Natural killer cell treated with Interleukin-12 subunit alpha and Interleukin-12 subunit beta and Interleukin-15 and Interleukin-18, amount 100 ng/mL, for 72 hours (primary cell): ENCODE results near the gene CIDEB. TPM values are rescaled to one million over a fixed set of nuclear protein-coding genes. Genes with fewer than 3 reads are reported as not detected.

Experiments used
- ATAC-seq, 2 donors: fragments of 150-1000 bp; cut with Tn5 transposase in 1 of 2; sonication (Bioruptor Pico), chemical (Tn5 transposase) in 1 of 2; 2 replicates each; pipeline ENCODE4 v1.10.0; 2021
- DNase-seq: peaks from one replicate; pipeline ENCODE4 v3.0.0; 2022; ENCODE audit warnings: low spot score
- H3K27ac Mint-ChIP-seq, 2 donors: 1 replicate in 1 of 2; 2 replicates in 1 of 2; pipeline ENCODE4 v1.8.0; 2022; ENCODE audit warnings: mixed read lengths in 2 of 2, mild to moderate bottlenecking in 1 of 2, moderate library complexity in 1 of 2
- H3K27me3 Mint-ChIP-seq, 2 donors: 1 replicate in 1 of 2; 2 replicates in 1 of 2; pipeline ENCODE4 v1.8.0; 2022; ENCODE audit warnings: mixed read lengths in 2 of 2
- H3K36me3 Mint-ChIP-seq: one replicate; pipeline ENCODE4 v1.8.0; 2022; ENCODE audit warnings: mixed read lengths
- H3K4me1 Mint-ChIP-seq, 2 donors: 1 replicate in 1 of 2; 2 replicates in 1 of 2; pipeline ENCODE4 v1.8.0; 2022; ENCODE audit warnings: low read depth in 2 of 2, mixed read lengths in 2 of 2, mild to moderate bottlenecking in 1 of 2
- H3K4me3 Mint-ChIP-seq: one replicate; pipeline ENCODE4 v1.8.0; 2022; ENCODE audit warnings: mixed read lengths
- H3K9me3 Mint-ChIP-seq: 2 replicates; pipeline ENCODE4 v1.8.0; 2022; ENCODE audit warnings: mixed read lengths
- total RNA-seq, 2 donors: library from RNA; stranded (reverse); gene quantifications; one replicate each; pipeline ENCODE4 v1.2.3, GENCODE V29; 2022

Gene CIDEB
- total RNA-seq, 2 donors from 2014 or later, result 6.8 to 20.2 TPM

GRCh38 chr14:24261256-24261968, 46.4 kb downstream of the CIDEB start:
- no peaks in the 10 kb centered on the region for H3K27me3 Mint-ChIP-seq
- no peak overlapping the region for H3K27ac Mint-ChIP-seq
- H3K9me3 Mint-ChIP-seq, result no peaks in the 10 kb centered on the region
- DNase-seq, result no peak
- H3K4me3 Mint-ChIP-seq, result no peak overlapping the region
- H3K4me1 Mint-ChIP-seq, result peaks cover 0 to under 1% of the 10 kb centered on the region in 2 donors
- no peak for ATAC-seq
- no peaks in the 10 kb centered on the region for H3K36me3 Mint-ChIP-seq

DNA sequence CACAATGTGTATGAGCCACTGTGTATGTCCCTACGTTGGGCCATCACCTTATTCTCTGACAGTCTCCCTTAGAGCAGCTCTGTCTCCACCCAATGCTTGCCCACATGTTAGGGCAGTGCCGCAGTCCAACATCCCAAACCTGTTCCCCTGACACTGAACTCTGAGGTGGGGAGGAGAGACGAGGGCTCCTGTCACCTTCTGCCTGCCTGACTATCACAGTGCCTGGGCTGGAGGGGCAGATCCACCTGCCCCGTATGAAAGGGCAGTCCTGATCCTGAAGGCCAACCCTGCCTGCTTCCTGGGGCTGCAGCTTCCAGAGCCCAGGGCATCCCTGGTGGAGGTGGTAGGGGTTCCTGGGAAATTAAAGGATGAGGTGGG, 47.0 kb downstream of the CIDEB start:
- H3K4me3 Mint-ChIP-seq, result no peak overlapping the region
- no peaks in the 10 kb centered on the region for H3K36me3 Mint-ChIP-seq
- H3K9me3 Mint-ChIP-seq, result no peaks in the 10 kb centered on the region
- no peak overlapping the region for H3K27ac Mint-ChIP-seq
- DNase-seq (no peak), ATAC-seq (no peak)
- no peaks in the 10 kb centered on the region for H3K27me3 Mint-ChIP-seq
- H3K4me1 Mint-ChIP-seq, result no peaks in the 10 kb centered on the region

DNA sequence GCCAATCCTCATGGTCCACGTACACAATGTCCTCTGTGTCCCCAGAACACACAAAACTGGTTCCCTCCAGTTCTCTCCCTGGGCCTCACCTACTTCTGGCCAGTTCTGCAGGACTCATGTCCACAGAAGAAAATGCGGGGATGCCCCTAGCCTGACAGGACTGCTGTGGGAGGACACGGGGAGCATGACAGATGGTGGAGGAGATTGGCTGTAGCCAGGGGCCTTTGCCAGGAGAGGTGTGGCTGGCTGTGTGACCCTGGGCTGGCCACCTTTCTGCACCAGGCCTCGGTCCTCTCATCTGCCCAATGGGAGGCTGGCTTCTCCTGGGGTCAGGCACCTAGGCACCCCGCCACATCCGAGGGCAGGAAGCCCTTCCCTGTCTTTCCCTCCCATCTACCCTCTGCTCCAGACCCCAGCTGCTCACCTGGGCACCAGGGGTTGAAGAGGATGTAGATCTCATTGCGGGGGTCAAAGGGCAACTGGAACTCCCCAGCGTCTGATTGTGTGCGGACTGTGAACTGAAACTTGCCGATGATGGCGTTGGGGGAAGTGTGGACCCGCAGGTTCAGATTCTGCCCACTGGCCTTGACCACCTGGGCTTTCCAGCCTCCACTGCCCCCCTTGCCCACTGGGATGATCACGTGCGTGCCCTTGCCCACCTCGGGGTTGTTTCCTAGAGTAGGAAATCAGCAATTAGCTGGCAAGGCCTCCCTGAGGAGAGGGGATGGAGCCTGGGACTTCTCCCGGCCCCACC, 47.6 kb downstream of the CIDEB start:
- no peaks in the 10 kb centered on the region for H3K4me1 Mint-ChIP-seq
- H3K36me3 Mint-ChIP-seq, result no peaks in the 10 kb centered on the region
- no peak overlapping the region for H3K4me3 Mint-ChIP-seq
- no peak overlapping the region for H3K27ac Mint-ChIP-seq
- no peaks in the 10 kb centered on the region for H3K9me3 Mint-ChIP-seq
- DNase-seq (no peak), ATAC-seq (no peak)
- H3K27me3 Mint-ChIP-seq, result no peaks in the 10 kb centered on the region

- ATAC-seq, result no peak
- Mint-ChIP-seq H3K4me3 (no peak overlapping the region), H3K27me3 (no peaks in the 10 kb centered on the region), H3K9me3 (no peaks in the 10 kb centered on the region), H3K4me1 (no peaks in the 10 kb centered on the region), H3K27ac (no peak overlapping the region), H3K36me3 (no peaks in the 10 kb centered on the region)
- DNase-seq, result no peak
These were observed 48.3 kb downstream of the CIDEB start for GRCh38 chr14:24259282-24260025.

DNA sequence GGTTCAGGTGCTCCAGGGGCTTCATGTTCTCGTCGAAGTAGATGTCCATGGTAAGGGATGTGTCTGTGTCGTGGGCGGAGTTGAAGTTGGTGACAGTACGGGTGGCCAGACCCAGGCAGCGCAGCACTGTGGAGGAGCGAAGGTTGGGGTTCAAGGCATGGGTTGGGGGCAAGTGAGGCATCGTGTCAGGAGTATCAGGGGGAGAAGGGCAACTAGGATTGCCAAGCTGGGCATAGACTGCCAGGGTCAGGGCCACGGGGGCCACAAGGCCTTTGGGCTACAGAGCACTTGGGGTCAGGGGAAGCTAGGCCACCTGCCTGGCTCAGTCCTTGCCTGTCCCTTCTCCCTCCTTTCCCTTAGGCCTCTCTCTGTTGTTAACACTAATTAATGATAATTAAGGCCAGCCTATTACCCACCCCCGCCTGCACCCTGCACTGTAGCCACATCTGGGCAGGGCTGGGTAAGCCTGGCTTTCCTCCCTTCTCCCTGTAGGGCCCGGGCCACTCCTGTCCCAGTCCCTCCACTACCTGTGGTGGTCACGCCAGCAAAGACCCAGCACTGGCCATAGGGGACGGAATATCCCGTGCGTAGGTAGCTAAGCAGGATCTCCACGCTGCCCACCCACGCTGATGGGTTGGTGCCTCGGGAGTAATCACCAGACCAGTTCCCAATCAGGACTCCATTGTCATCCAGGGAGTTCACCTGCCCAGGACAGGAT, 49.1 kb downstream of the CIDEB start:
- no peaks in the 10 kb centered on the region for H3K9me3 Mint-ChIP-seq
- H3K27me3 Mint-ChIP-seq, result no peaks in the 10 kb centered on the region
- no peak for DNase-seq
- no peak overlapping the region for H3K27ac Mint-ChIP-seq
- no peak for ATAC-seq
- no peaks in the 10 kb centered on the region for H3K4me1 Mint-ChIP-seq
- no peak overlapping the region for H3K4me3 Mint-ChIP-seq
- no peaks in the 10 kb centered on the region for H3K36me3 Mint-ChIP-seq

DNA sequence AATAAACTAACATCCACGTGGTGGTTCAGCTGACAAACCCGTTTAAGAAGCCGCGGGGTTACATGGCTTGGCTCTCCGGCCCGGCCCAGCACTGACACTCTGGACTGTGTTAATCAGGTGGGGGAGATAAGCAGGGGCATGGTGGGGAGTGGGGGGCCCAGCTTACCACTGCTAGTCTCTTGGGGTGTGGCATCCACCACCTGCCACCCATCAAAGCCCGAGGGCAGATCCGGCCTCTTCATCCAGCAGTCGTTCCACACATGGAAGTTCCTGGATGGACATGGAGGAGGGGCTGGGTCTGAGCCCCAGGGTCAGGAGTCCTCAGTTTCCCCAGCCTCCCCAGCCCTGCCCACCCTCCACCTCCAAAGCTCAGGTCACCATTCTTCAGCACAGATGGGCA, 49.7 kb downstream of the CIDEB start:
- Mint-ChIP-seq H3K27ac (no peak overlapping the region), H3K9me3 (no peaks in the 10 kb centered on the region), H3K36me3 (no peaks in the 10 kb centered on the region), H3K27me3 (no peaks in the 10 kb centered on the region), H3K4me1 (no peaks in the 10 kb centered on the region), H3K4me3 (no peak overlapping the region)
- no peak for DNase-seq
- ATAC-seq, result no peak

DNA sequence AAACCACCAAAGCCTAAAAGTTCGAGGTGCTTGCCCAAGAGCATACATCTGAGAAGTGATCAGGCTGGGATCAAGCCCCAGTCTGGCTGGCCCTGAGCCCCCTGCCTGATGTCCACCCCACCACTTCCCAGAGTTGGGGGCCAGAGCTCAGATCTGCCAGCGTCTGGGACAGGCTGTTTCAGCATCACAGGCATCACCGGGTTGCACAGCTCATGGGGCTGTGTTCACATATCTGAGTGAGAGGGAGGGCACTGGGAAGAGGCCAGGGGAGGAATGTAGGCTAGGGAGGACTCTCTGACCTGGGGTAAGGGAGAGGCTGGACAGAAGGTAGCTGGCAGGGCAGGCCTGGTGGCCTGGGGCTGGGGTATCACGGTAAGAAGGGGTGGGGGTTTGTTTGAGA, 50.8 kb downstream of the CIDEB start:
- ATAC-seq (no peak), DNase-seq (no peak)
- no peaks in the 10 kb centered on the region for H3K9me3 Mint-ChIP-seq
- H3K27me3 Mint-ChIP-seq, result no peaks in the 10 kb centered on the region
- H3K4me3 Mint-ChIP-seq, result no peak overlapping the region
- H3K4me1 Mint-ChIP-seq, result no peaks in the 10 kb centered on the region
- no peaks in the 10 kb centered on the region for H3K36me3 Mint-ChIP-seq
- no peak overlapping the region for H3K27ac Mint-ChIP-seq

DNA sequence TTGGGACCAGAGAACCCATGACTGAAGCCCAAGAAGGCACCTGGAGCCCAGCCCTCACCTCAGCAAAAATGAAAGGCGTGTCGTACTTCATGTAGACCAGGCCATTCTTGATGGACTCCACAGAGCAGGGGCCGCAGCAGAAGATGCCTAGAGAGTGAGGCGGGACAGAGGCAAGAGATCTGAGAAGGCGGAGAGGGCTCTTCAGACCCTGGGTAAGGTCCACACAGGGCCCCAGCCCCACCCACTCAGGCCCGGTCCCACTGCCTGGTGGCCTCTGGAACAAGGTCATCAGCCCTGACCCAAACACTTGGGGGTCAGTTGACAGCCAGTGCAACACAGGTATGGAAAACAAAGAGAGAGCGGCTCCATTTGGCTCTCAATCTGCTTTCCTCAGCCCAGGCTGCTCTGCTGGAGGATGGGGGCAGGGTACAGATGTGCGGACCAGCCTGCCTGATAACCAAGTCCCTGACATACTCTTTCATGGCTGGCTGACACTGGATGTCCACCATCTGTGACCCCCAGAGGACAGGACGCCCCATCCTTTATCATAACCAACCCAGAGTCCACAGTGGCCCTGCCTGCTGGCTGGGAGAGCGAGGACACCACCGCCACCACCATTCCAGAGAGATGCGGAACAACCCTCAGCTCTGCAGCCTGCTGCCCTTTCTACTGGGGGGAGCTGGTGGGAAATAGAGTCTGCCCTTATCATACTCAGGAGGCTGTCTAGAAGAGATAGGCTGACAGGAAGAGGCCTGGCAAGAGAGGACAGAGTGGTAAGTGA, 51.7 kb downstream of the CIDEB start:
- Mint-ChIP-seq H3K9me3 (no peaks in the 10 kb centered on the region), H3K27me3 (no peaks in the 10 kb centered on the region), H3K27ac (no peak overlapping the region), H3K36me3 (no peaks in the 10 kb centered on the region), H3K4me1 (no peaks in the 10 kb centered on the region), H3K4me3 (no peak overlapping the region)
- ATAC-seq (no peak), DNase-seq (peak; percentile 53)

GRCh38 chr14:24255438-24255837, 52.3 kb downstream of the CIDEB start:
- Mint-ChIP-seq H3K36me3 (no peaks in the 10 kb centered on the region), H3K27ac (no peak overlapping the region), H3K4me3 (no peak overlapping the region), H3K9me3 (no peaks in the 10 kb centered on the region), H3K4me1 (no peaks in the 10 kb centered on the region), H3K27me3 (no peaks in the 10 kb centered on the region)
- DNase-seq, result no peak
- ATAC-seq, result no peak

Other genes starting within 250 kb of the CIDEB start
- not detected for gene CPNE6, start 236.4 kb downstream of the CIDEB start, total RNA-seq
- 10 to 100 TPM; 30.4 to 68.3 TPM for gene PCK2, start 213.7 kb downstream of the CIDEB start, total RNA-seq
- gene DCAF11, start 193.2 kb downstream of the CIDEB start, total RNA-seq, result 10 to 100 TPM; 87.4 to 96.1 TPM
- 1 to 10 TPM; 1.8 to 2.2 TPM for gene NRL, start 193.0 kb downstream of the CIDEB start, total RNA-seq
- gene FITM1, start 177.3 kb downstream of the CIDEB start, total RNA-seq, result 1 to 10 TPM in 1 of 2 donors, under 1 TPM in 1; 0.67 to 1.8 TPM
- gene PSME1, start 171.8 kb downstream of the CIDEB start, total RNA-seq, result 100 to 1,000 TPM; 237 to 406 TPM
- 10 to 100 TPM; 28.7 to 37.5 TPM for gene EMC9, start 166.4 kb downstream of the CIDEB start, total RNA-seq
- gene PSME2, start 161.4 kb downstream of the CIDEB start, total RNA-seq, result 100 to 1,000 TPM; 600 to 673 TPM
- gene RNF31, start 160.5 kb downstream of the CIDEB start, total RNA-seq, result 100 to 1,000 TPM; 115 to 170 TPM
- gene IRF9, start 146.7 kb downstream of the CIDEB start, total RNA-seq, result 100 to 1,000 TPM; 135 to 227 TPM
- gene REC8, start 135.9 kb downstream of the CIDEB start, total RNA-seq, result 10 to 100 TPM; 52.1 to 85.9 TPM
- gene IPO4, start 119.2 kb downstream of the CIDEB start, total RNA-seq, result 100 to 1,000 TPM in 1 of 2 donors, 10 to 100 TPM in 1; 52.8 to 145 TPM
- gene TM9SF1, start 112.5 kb downstream of the CIDEB start, total RNA-seq, result 10 to 100 TPM; 27.6 to 30.2 TPM
- under 1 TPM in 1 of 2 donors, not detected in 1; 0.95 TPM for gene TSSK4, start 102.3 kb downstream of the CIDEB start, total RNA-seq
- 10 to 100 TPM; 66.2 to 95.0 TPM for gene CHMP4A, start 94.5 kb downstream of the CIDEB start, total RNA-seq
- gene MDP1, start 91.9 kb downstream of the CIDEB start, total RNA-seq, result 10 to 100 TPM in 1 of 2 donors, 1 to 10 TPM in 1; 9.1 to 11.3 TPM
- 100 to 1,000 TPM; 196 to 199 TPM for gene NEDD8, start 75.6 kb downstream of the CIDEB start, total RNA-seq
- 10 to 100 TPM; 40.5 to 54.5 TPM for gene GMPR2, start 75.0 kb downstream of the CIDEB start, total RNA-seq
- gene TINF2, start 65.4 kb downstream of the CIDEB start, total RNA-seq, result 100 to 1,000 TPM in 1 of 2 donors, 10 to 100 TPM in 1; 77.7 to 103 TPM
- 1 to 10 TPM; 2.5 to 8.7 TPM for gene TGM1, start 44.8 kb downstream of the CIDEB start, total RNA-seq
- 10 to 100 TPM; 37.6 to 47.5 TPM for gene RABGGTA, start 36.4 kb downstream of the CIDEB start, total RNA-seq
- gene DHRS1, start 8.2 kb downstream of the CIDEB start, total RNA-seq, result 10 to 100 TPM; 15.6 to 17.4 TPM
- 10 to 100 TPM; 38.5 to 59.0 TPM for gene NOP9, start 8.1 kb downstream of the CIDEB start, total RNA-seq
- gene LTB4R2, start 2.2 kb upstream of the CIDEB start, total RNA-seq, result 10 to 100 TPM; 13.7 to 27.1 TPM
- 10 to 100 TPM; 13.2 to 37.3 TPM for gene LTB4R, start 3.5 kb upstream of the CIDEB start, total RNA-seq
- 1 to 10 TPM; 1.0 to 1.9 TPM for gene ADCY4, start 27.1 kb upstream of the CIDEB start, total RNA-seq
- 10 to 100 TPM; 12.5 to 15.5 TPM for gene RIPK3, start 32.0 kb upstream of the CIDEB start, total RNA-seq
- gene NFATC4, start 60.2 kb upstream of the CIDEB start, total RNA-seq, result not detected
- under 1 TPM in 1 of 2 donors, not detected in 1; 0.11 TPM for gene NYNRIN, start 91.0 kb upstream of the CIDEB start, total RNA-seq
- gene CBLN3, start 121.7 kb upstream of the CIDEB start, total RNA-seq, result 10 to 100 TPM in 1 of 2 donors, 1 to 10 TPM in 1; 5.3 to 10.9 TPM
- gene KHNYN, start 122.0 kb upstream of the CIDEB start, total RNA-seq, result 10 to 100 TPM; 61.7 to 65.3 TPM
- 10 to 100 TPM; 33.2 to 50.7 TPM for gene SDR39U1, start 134.8 kb upstream of the CIDEB start, total RNA-seq
- not detected for gene CMA1, start 200.3 kb upstream of the CIDEB start, total RNA-seq